B cell (primary cell): ENCODE data around the gene MBD3L2. TPM values are rescaled to one million over a fixed set of nuclear protein-coding genes. Genes with fewer than 3 reads are reported as not detected.
A peak's percentile ranks its signal among the peaks of the same experiment; 100 is the strongest.

ENCODE experiments used
- ATAC-seq: fragments of 200-7000 bp; cut with Tn5 transposase; one replicate; pipeline ENCODE4 v1.10.0; 2021; ENCODE audit warnings: low read depth, mild to moderate bottlenecking, moderate number of reproducible peaks, moderate library complexity
- CTCF ChIA-PET: fragments of 350-600 bp; sonication (Branson Sonifier 250); formaldehyde crosslinking; loops from one replicate; lab custom pipeline; 2021; ENCODE audit warnings: antibody characterized with exemption, inconsistent platforms; lab: Charles Lee
- POLR2A ChIA-PET: fragments of 350-600 bp; sonication (Branson Sonifier 250); formaldehyde crosslinking; loops from one replicate; lab custom pipeline; 2021; ENCODE audit warnings: antibody characterized with exemption; lab: Charles Lee
- DNase-seq: peaks from one replicate; pipeline ENCODE4 v3.0.0; 2013
- H2AFZ ChIP-seq: 2 replicates; pipeline ENCODE4 v1.6.1; 2012; ENCODE audit warnings: mild to moderate bottlenecking, low read depth, low read length; ENCODE audit not compliant: insufficient read depth, poor library complexity, severe bottlenecking
- H3K27ac ChIP-seq, 2 donors: 1 replicate in 1 of 2; 2 replicates in 1 of 2; pipeline ENCODE4 v1.5.1; 2012 to 2013; ENCODE audit warnings: low read length in 2 of 2, mild to moderate bottlenecking in 2 of 2, moderate library complexity in 1 of 2
- H3K27me3 ChIP-seq, 4 experiments: fragments of 200-600 bp in 1 of 4; sonication (generic) in 1 of 4; replicated peaks in 1 of 4; 1 replicate in 2 of 4; 2 replicates in 2 of 4; pipeline versions ENCODE4 v1.6.1 to v1.7.0; 2013 to 2016; ENCODE audit warnings: low read length in 3 of 4, mild to moderate bottlenecking in 2 of 4, mixed read lengths in 1 of 4, moderate library complexity in 1 of 4; ENCODE audit not compliant: insufficient read depth in 4 of 4, control insufficient read depth in 3 of 4; ENCODE audit errors: control extremely low read depth in 1 of 4
- H3K36me3 ChIP-seq, 2 experiments: replicated peaks in 1 of 2; 1 replicate in 1 of 2; 2 replicates in 1 of 2; pipeline versions ENCODE4 v1.6.1 to v1.7.1; 2013; ENCODE audit warnings: low read length in 1 of 2; ENCODE audit not compliant: insufficient read depth in 2 of 2, control insufficient read depth in 1 of 2; ENCODE audit errors: control extremely low read depth in 1 of 2, extremely low read depth in 1 of 2
- H3K4me1 ChIP-seq, 2 donors: fragments of 200-600 bp in 1 of 2; sonication (generic) in 1 of 2; 1 replicate in 1 of 2; 2 replicates in 1 of 2; pipeline versions ENCODE4 v1.5.1 to v1.6.1; 2013 to 2017; ENCODE audit warnings: low read length in 2 of 2; ENCODE audit not compliant: control insufficient read depth in 2 of 2, insufficient read depth in 2 of 2
- H3K4me2 ChIP-seq: replicated peaks from 2 replicates; pipeline ENCODE3; 2012; ENCODE audit warnings: mild to moderate bottlenecking, low read depth, low read length; ENCODE audit not compliant: poor library complexity, severe bottlenecking
- H3K4me3 ChIP-seq, 5 experiments: fragments of 200-600 bp in 1 of 5; sonication (generic) in 1 of 5; 1 replicate in 3 of 5; 2 replicates in 2 of 5; pipeline versions ENCODE4 v1.5.1 to v1.7.0; 2011 to 2016; ENCODE audit warnings: low read length in 4 of 5, mild to moderate bottlenecking in 4 of 5, low read depth in 2 of 5, control low read depth in 1 of 5, moderate library complexity in 1 of 5; ENCODE audit not compliant: insufficient read depth in 1 of 5; ENCODE audit errors: control extremely low read depth in 1 of 5, extremely low read depth in 1 of 5
- H3K79me2 ChIP-seq: fragments of 200-600 bp; sonication (generic); one replicate; pipeline ENCODE4 v1.6.0; 2016; ENCODE audit warnings: low read length; ENCODE audit not compliant: control insufficient read depth, insufficient read depth
- H3K9ac ChIP-seq: fragments of 200-600 bp; sonication (generic); 2 replicates; pipeline ENCODE4 v1.6.1; 2017; ENCODE audit warnings: mild to moderate bottlenecking, low read length, moderate library complexity
- H3K9me3 ChIP-seq, 3 donors: one replicate each; pipeline versions ENCODE4 v1.6.1 to v1.7.1; 2013; ENCODE audit warnings: low read length in 2 of 3; ENCODE audit not compliant: control insufficient read depth in 2 of 3, insufficient read depth in 1 of 3; ENCODE audit errors: control extremely low read depth in 1 of 3
- H4K20me1 ChIP-seq: 2 replicates; pipeline ENCODE4 v1.6.0; 2012; ENCODE audit warnings: mild to moderate bottlenecking, low read length; ENCODE audit not compliant: insufficient read depth, control insufficient read depth, poor library complexity, severe bottlenecking
- H3K27ac Mint-ChIP-seq: one replicate; pipeline ENCODE4 v1.8.0; 2021; ENCODE audit warnings: mixed read lengths
- H3K27me3 Mint-ChIP-seq: one replicate; pipeline ENCODE4 v1.8.0; 2021; ENCODE audit warnings: mixed read lengths
- H3K4me1 Mint-ChIP-seq: one replicate; pipeline ENCODE4 v1.8.0; 2021; ENCODE audit warnings: mixed read lengths
- H3K4me3 Mint-ChIP-seq: one replicate; pipeline ENCODE4 v1.8.0; 2021; ENCODE audit warnings: mixed read lengths
- H3K9me3 Mint-ChIP-seq: one replicate; pipeline ENCODE4 v1.8.0; 2022; ENCODE audit warnings: mixed read lengths; ENCODE audit not compliant: insufficient read depth
- CTCF ChIP-seq: fragments of 200-600 bp; IDR thresholded peaks from one replicate; pipeline ENCODE4 v1.8.0; 2022; ENCODE audit warnings: antibody characterized with exemption, mild to moderate bottlenecking
- EZH2 ChIP-seq: IDR thresholded peaks from 2 replicates; pipeline ENCODE4 v1.6.1; 2012; ENCODE audit warnings: borderline replicate concordance, low read depth, mild to moderate bottlenecking, moderate library complexity, low read length; ENCODE audit not compliant: insufficient read depth, poor library complexity, severe bottlenecking
- WGBS: methylation state at CpG from one replicate; pipeline ENCODE4 v1.1.5; 2013; ENCODE audit warnings: missing lambda C conversion rate; ENCODE audit not compliant: insufficient coverage; 5-methylcytosine and 5-hydroxymethylcytosine counted together
- intact Hi-C: fragments of 100-400 bp; cut with micrococcal nuclease; formaldehyde crosslinking; loops from one replicate; pipeline ENCODE4 v1.10.0; 2022
- polyA plus RNA-seq: library from polyadenylated mRNA; depleted of rRNA; stranded (reverse); fragments of >200 nt; gene quantifications from 2 replicates; pipeline ENCODE4 v1.2.3, GENCODE V29; 2012
- total RNA-seq, 2 donors: library from RNA; stranded (reverse); fragments of 120-200 nt in 1 of 2; gene quantifications; 1 replicate in 1 of 2; 2 replicates in 1 of 2; pipeline versions ENCODE4 v1.2.3 to v1.2.4, GENCODE V29; 2013 to 2022

The MBD3L2 gene
- total and polyA plus RNA-seq, 2 donors (not counting 1 experiment from before 2014, with no cell fraction given): not detected

GRCh38 chr19:7069904-7070226, 20.7 kb downstream of the MBD3L2 start:
- DNase-seq (no peak), ATAC-seq (no peak)
- H3K4me1 ChIP-seq: peaks cover 8 to 17% of the 10 kb centered on the region in 2 donors
- ChIA-PET CTCF (interaction anchor here (1.2 kb wide), 1 partner anchor 271 kb away, joined by 6 read pairs; no protein-coding TSS in a partner anchor), POLR2A (interaction anchor here (0.7 to 1.7 kb wide), 4 partner anchors 8 to 1092 kb away, joined by 3 to 6 read pairs (median 4); partner anchors contain the start of genes PET100, RANBP3 and XAB2)
- peak overlapping the region; percentile 78 to 99 (median 93) for H3K4me3 ChIP-seq
- peaks cover 29% of the 10 kb centered on the region for H3K79me2 ChIP-seq
- WGBS: 0% methylated on average over 12 of the region's 12 CpGs
- peaks cover 19% of the 10 kb centered on the region for H3K4me1 Mint-ChIP-seq
- H2AFZ ChIP-seq: peak overlapping the region; percentile 100
- H3K27me3 ChIP-seq: no peaks in the 10 kb centered on the region
- peak overlapping the region; percentile 92 for H3K27ac Mint-ChIP-seq
- peak overlapping the region; percentile 80 to 91 for H3K27ac ChIP-seq
- H3K36me3 ChIP-seq: peaks cover 0 to 29% of the 10 kb centered on the region in 2 experiments
- H4K20me1 ChIP-seq: peaks cover 14% of the 10 kb centered on the region
- no peaks in the 10 kb centered on the region for H3K9me3 Mint-ChIP-seq
- no peaks in the 10 kb centered on the region for H3K27me3 Mint-ChIP-seq
- TF ChIP-seq CTCF (no peak), EZH2 (no peak)
- peaks cover 0 to 19% (median 2%) of the 10 kb centered on the region in 3 donors for H3K9me3 ChIP-seq
- peak overlapping the region; percentile 90 for H3K4me2 ChIP-seq
- peak overlapping the region; percentile 92 for H3K4me3 Mint-ChIP-seq
- peak overlapping the region; percentile 97 for H3K9ac ChIP-seq
- intact Hi-C loops: loop anchor here (1.0 kb wide), 1 partner anchor 29 kb away; no protein-coding TSS in a partner anchor

GRCh38 chr19:7072541-7072940, 23.4 kb downstream of the MBD3L2 start:
- H3K27me3 ChIP-seq: no peaks in the 10 kb centered on the region
- peaks cover 8 to 17% of the 10 kb centered on the region in 2 donors for H3K4me1 ChIP-seq
- no peak overlapping the region for H3K9ac ChIP-seq
- Mint-ChIP-seq H3K4me1 (peaks cover 19% of the 10 kb centered on the region), H3K4me3 (peak overlapping the region; percentile 40), H3K27ac (no peak overlapping the region), H3K27me3 (no peaks in the 10 kb centered on the region), H3K9me3 (no peaks in the 10 kb centered on the region)
- H3K27ac ChIP-seq: no peak overlapping the region
- intact Hi-C loops: no loop called here
- H2AFZ ChIP-seq: no peak overlapping the region
- no peak overlapping the region for H3K4me2 ChIP-seq
- H3K4me3 ChIP-seq: no peak overlapping the region
- DNase-seq: no peak
- no peak for ATAC-seq
- H3K36me3 ChIP-seq: peaks cover 5 to 56% of the 10 kb centered on the region in 2 experiments
- ChIA-PET POLR2A (no interaction called here), CTCF (no interaction called here)
- TF ChIP-seq EZH2 (no peak), CTCF (no peak)
- peaks cover 15% of the 10 kb centered on the region for H4K20me1 ChIP-seq
- H3K79me2 ChIP-seq: peaks cover 34% of the 10 kb centered on the region
- H3K9me3 ChIP-seq: peaks cover 3 to 40% (median 4%) of the 10 kb centered on the region in 3 donors
- WGBS: 97% methylated on average over 3 of the region's 6 CpGs
